ENCODE results near the gene HOXA7.

Gene HOXA7

DNA sequence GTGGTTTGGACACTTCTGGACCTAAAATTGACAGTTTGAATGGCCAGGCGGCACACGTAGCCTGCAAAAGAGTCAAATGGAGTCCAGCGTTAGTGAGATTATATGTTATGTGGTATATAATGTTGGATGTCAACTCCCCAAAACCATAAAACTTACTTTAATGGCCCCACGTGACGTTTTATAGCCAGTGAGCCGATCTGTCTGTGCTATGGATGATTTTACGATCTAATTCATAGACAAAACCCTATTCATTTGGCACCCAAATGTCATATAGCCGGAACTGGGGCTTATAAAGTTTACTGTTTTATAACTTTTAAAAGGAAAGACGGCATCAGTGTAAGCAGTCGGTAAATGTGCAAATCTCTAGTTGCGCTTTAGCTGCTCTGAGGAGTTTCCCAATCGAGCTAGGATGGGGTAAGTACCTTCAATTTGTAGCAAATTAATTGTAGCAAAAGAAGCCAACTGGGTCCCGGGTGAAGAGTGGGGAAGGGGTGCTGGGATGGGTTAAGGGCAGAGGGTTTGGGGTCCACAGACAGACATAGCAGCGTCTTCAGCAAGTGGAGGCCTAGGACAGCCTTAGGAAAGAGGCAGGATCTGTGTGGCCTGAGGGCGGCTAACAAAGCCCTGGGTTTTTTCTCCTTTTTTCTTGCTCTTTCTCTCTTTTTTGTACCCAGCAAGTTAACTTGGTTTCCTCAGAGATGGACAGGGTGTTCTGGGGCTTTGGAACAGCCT, 16.2 kb downstream of the HOXA7 start:
- no peak for DNase-seq
- no peak overlapping the region for H3K4me3 Mint-ChIP-seq
- H3K27me3 Mint-ChIP-seq = peaks cover 68% of the 10 kb centered on the region
- H3K36me3 Mint-ChIP-seq (ENCODE audit: low read depth) = no peaks in the 10 kb centered on the region
- no peaks in the 10 kb centered on the region for H3K9me3 Mint-ChIP-seq
- H3K4me1 Mint-ChIP-seq (ENCODE audit: low read depth) = peaks cover 9% of the 10 kb centered on the region
- no peak overlapping the region for H3K27ac Mint-ChIP-seq

DNA sequence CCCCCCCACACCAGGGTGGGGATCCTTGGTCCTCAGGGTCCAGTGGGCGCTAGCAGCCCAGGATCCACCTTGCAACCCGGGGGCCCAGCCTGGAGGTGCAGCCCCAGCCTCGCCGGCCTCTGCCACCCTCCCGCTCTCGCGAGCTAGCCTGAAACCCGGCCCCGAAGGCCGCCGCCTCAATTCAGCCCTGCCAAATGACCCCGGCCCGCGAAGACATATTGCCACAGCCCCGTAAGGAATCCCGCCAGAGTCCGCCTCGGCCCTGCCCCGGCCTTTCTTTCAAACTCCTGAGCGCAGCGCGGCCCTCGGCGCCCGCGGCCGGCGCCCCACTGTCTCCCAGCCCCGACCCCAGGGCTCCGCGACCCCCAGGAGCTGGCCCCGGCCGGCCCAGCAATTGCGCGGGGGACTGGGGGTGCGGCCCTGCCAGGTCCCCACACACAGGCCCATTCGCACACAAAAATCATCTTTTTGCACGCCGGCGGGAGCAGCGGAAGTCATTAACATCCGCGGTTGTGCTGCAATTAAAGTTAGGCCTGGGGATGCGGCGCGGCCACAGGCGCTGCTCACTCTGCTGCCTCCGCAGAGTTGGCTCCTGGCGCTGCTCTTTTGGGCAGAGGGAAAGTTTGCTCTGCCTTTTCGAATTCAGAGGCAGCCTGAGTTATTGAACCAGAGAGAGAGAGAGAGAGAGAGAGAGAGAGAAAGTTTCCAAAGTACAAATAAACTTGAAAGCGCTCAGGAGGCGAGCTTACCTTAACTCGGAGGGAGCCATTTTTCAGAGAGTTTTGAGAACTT, 16.9 kb downstream of the HOXA7 start:
- no peak for DNase-seq
- Mint-ChIP-seq H3K27ac (no peak overlapping the region), H3K4me1 (ENCODE audit: low read depth) (peaks cover 15% of the 10 kb centered on the region), H3K9me3 (peaks cover 1% of the 10 kb centered on the region), H3K27me3 (peaks cover 69% of the 10 kb centered on the region), H3K4me3 (no peak overlapping the region), H3K36me3 (ENCODE audit: low read depth) (no peaks in the 10 kb centered on the region)

- H3K4me3 Mint-ChIP-seq = no peak overlapping the region
- H3K27ac Mint-ChIP-seq = no peak overlapping the region
- peaks cover 21% of the 10 kb centered on the region for H3K4me1 Mint-ChIP-seq (ENCODE audit: low read depth)
- DNase-seq = no peak
- H3K9me3 Mint-ChIP-seq = peaks cover 2% of the 10 kb centered on the region
- peaks cover 68% of the 10 kb centered on the region for H3K27me3 Mint-ChIP-seq
- H3K36me3 Mint-ChIP-seq (ENCODE audit: low read depth) = no peaks in the 10 kb centered on the region
Observed at GRCh38 chr7:27138985-27139333, 17.5 kb downstream of the HOXA7 start.

DNA sequence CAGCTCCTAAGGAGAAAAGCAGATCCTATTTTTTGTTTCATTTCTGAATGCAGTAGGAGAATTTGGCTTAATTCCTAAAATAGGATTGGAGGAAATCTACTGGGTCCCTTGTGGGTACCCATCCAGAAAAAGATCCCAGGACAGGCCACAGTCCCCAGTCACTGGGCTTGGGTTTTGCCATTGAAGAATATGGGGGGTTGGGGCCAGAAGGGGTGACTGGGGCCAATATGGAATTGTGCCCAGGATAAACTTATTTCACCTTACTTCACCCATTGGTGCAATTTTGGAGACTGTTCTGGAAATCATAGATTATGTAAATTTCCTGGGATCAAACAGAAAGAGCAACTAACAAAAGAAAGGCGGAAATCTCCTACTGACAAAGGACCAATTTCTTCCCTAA, 18.0 kb downstream of the HOXA7 start:
- Mint-ChIP-seq H3K36me3 (ENCODE audit: low read depth) (no peaks in the 10 kb centered on the region), H3K4me1 (ENCODE audit: low read depth) (peaks cover 24% of the 10 kb centered on the region), H3K4me3 (no peak overlapping the region), H3K27me3 (peaks cover 72% of the 10 kb centered on the region), H3K9me3 (peaks cover 2% of the 10 kb centered on the region), H3K27ac (no peak overlapping the region)
- no peak for DNase-seq

DNA sequence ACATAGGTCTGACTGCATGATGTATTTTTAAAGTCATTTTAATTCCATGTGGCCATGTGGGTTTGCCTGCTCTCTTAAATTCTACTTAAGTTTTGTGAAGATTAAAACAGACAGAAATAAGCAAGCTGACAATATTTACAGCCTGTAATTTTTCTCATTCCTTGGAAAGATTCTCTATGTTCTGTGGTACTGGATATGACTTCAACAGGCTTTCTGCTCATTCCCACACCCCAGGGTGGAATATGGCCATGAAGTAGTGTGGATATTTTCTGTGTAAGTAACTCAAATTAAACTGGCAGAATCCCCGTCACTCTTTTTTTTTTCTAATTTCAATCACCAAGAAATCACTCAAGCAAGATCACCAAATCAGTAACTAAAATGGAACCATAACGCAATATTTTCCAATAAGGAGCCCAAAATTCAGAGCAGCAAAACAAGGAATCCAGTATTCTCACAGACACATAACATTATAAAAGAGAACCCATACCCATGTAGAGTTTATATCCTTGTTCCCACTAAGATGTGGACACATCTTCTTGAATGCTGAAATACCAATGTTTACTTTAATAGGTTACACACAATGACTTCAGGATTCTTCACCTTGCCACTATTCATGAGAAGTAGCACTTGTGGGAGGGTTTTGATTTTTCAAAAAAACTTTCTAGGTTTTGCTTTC, 18.7 kb downstream of the HOXA7 start:
- Mint-ChIP-seq H3K9me3 (peaks cover 2% of the 10 kb centered on the region), H3K4me3 (no peak overlapping the region), H3K27me3 (peaks cover 75% of the 10 kb centered on the region), H3K36me3 (ENCODE audit: low read depth) (no peaks in the 10 kb centered on the region), H3K4me1 (ENCODE audit: low read depth) (peaks cover 24% of the 10 kb centered on the region), H3K27ac (no peak overlapping the region)
- no peak for DNase-seq

DNA sequence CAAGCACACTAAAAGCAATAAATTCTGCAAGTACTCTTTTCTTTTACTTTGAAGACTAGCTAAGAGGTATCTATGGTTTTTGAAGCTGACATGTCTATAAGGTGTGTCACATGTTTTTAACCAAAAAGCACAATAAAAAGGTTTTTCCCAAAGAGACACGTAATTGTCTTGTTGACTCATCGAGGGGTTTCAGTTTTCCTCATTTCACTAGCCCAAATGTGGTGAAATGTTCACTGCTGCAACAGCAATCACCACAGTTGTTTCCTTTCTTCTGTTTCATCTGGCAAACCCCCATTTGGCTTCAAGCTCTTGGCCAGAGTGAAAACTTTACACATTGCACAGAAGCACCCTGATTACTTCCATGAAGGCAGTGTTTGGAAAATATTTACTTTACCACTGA, 22.1 kb downstream of the HOXA7 start:
- DNase-seq = no peak
- Mint-ChIP-seq H3K27ac (no peak overlapping the region), H3K36me3 (ENCODE audit: low read depth) (no peaks in the 10 kb centered on the region), H3K27me3 (peaks cover 79% of the 10 kb centered on the region), H3K4me1 (ENCODE audit: low read depth) (peaks cover 27% of the 10 kb centered on the region), H3K9me3 (peaks cover 2% of the 10 kb centered on the region), H3K4me3 (no peak overlapping the region)

DNA sequence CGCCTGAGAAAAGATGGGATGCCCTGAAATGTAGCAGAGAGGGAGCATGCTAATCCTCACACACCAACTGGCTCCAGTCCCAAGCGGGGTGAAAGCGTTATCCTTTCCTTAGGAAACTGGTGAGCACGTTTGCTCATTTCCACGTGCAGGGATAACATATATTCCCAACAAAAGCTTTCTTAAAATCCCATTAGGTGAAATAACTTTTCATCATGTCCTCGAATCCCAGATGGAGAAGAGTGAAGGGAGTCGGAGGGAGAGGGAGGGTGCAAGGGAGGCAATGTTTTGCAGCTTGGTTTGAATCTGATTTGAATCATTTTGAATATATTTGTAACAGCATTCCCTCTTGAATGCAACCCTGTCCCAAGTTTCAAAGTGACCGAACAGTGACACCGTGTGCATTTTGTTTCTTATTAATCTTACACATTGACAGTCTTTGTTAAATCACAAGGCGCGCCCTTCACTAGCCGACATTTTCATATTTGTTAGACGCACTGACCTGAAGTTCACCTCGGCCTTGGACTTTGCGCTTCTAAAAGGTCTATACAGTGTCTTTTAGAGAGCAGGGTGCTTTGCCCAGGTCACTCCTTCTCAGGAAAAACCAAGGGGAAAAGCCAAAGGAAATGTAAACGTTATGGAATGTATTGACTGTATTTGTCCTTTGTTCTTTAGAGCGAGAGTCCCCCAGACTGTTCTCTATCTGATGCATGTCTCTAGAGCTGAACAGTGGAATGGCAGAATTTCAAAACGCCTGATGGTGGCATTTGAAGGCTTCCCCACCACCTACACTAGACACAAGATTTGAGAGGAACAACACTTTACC, 22.9 kb downstream of the HOXA7 start:
- no peak for DNase-seq
- Mint-ChIP-seq H3K27me3 (peaks cover 83% of the 10 kb centered on the region), H3K4me1 (ENCODE audit: low read depth) (peaks cover 27% of the 10 kb centered on the region), H3K9me3 (peaks cover 2% of the 10 kb centered on the region), H3K4me3 (no peak overlapping the region), H3K36me3 (ENCODE audit: low read depth) (no peaks in the 10 kb centered on the region), H3K27ac (no peak overlapping the region)

- Mint-ChIP-seq H3K4me1 (ENCODE audit: low read depth) (peaks cover 27% of the 10 kb centered on the region), H3K9me3 (peaks cover 2% of the 10 kb centered on the region), H3K27me3 (peaks cover 83% of the 10 kb centered on the region), H3K36me3 (ENCODE audit: low read depth) (no peaks in the 10 kb centered on the region), H3K4me3 (no peak overlapping the region), H3K27ac (no peak overlapping the region)
- no peak for DNase-seq
Observed at GRCh38 chr7:27132978-27133377, 23.5 kb downstream of the HOXA7 start.

- Mint-ChIP-seq H3K4me3 (no peak overlapping the region), H3K27me3 (peaks cover 83% of the 10 kb centered on the region), H3K36me3 (ENCODE audit: low read depth) (no peaks in the 10 kb centered on the region), H3K27ac (no peak overlapping the region), H3K4me1 (ENCODE audit: low read depth) (peaks cover 27% of the 10 kb centered on the region), H3K9me3 (peaks cover 2% of the 10 kb centered on the region)
- DNase-seq = no peak
Observed at GRCh38 chr7:27132214-27132613, 24.3 kb downstream of the HOXA7 start.

GRCh38 chr7:27131390-27131819, 25.1 kb downstream of the HOXA7 start:
- H3K36me3 Mint-ChIP-seq (ENCODE audit: low read depth) = no peaks in the 10 kb centered on the region
- H3K4me3 Mint-ChIP-seq = peak overlapping the region; percentile 62
- no peak overlapping the region for H3K27ac Mint-ChIP-seq
- H3K9me3 Mint-ChIP-seq = peaks cover 2% of the 10 kb centered on the region
- peaks cover 27% of the 10 kb centered on the region for H3K4me1 Mint-ChIP-seq (ENCODE audit: low read depth)
- DNase-seq = no peak
- peaks cover 83% of the 10 kb centered on the region for H3K27me3 Mint-ChIP-seq

- Mint-ChIP-seq H3K9me3 (peaks cover 2% of the 10 kb centered on the region), H3K4me1 (ENCODE audit: low read depth) (peaks cover 23% of the 10 kb centered on the region), H3K27me3 (peaks cover 81% of the 10 kb centered on the region), H3K27ac (no peak within 1 kb of the TSS), H3K4me3 (peak within 1 kb of the TSS; percentile 62), H3K36me3 (ENCODE audit: low read depth) (no peaks in the 10 kb centered on the region)
- DNase-seq = peak; percentile 84
Observed at GRCh38 chr7:27130540-27131389, 25.7 kb downstream of the HOXA7 start, which contains the start of gene HOXA4. HOXA4 (minus strand) TSS chr7:27130757; CDS start chr7:27130733, 24 bp downstream.

DNA sequence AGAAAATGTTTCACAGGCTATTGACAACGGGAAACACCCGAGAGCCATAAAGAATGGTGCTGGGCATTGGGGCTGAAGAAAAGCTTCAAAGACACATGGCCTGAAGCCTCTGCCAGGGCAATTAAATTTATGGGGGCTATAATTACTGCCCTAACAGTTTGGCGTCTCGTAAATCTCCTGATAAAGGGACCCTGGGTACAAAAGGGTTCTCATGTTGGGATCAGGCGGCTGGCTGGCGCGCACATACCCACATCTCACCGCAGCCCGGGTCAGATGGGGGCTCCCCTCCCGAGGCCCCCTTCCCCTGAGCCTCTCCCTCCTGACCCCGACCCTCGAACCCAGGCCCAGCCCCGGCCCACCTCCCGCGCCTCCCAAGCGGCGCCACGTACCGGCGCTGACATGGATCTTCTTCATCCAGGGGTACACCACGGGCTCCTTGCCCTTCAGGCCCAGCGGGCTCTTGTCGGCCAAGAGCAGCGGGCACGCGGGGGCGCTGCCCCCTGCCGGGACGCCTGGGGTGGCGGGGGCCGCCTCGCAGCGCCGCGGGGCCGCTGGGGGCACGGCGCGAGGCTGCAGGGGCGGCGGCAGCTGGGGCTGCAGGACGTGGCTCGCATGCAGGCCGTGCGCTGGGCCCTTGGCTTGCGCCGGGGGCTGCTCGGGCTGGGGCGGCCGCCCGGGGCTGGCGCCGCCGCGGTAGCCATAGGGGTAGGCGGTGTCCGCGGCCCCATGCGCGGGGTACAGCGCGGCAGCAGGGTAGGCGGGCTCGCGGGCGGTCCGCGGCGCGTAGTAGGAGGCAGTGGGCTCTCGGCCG, 26.5 kb downstream of the HOXA7 start:
- peak; percentile 40 for DNase-seq
- Mint-ChIP-seq H3K27me3 (peaks cover 82% of the 10 kb centered on the region), H3K9me3 (peaks cover 2% of the 10 kb centered on the region), H3K36me3 (ENCODE audit: low read depth) (no peaks in the 10 kb centered on the region), H3K27ac (no peak overlapping the region), H3K4me1 (ENCODE audit: low read depth) (peaks cover 16% of the 10 kb centered on the region), H3K4me3 (no peak overlapping the region)
